Brain microvascular endothelial cell (primary cell): Measurements from ENCODE around the gene EFEMP1.

Experiments
- DNase-seq: peaks from one replicate; pipeline ENCODE4 v3.0.0-alpha.2; 2020
- H3K27ac ChIP-seq: fragments of 250-450 bp; sonication (Bioruptor Pico); 2 replicates; pipeline ENCODE4 v1.5.1; 2020; ENCODE audit warnings: mild to moderate bottlenecking, moderate library complexity
- H3K27me3 ChIP-seq: fragments of 250-450 bp; sonication (Bioruptor Pico); replicated peaks from 2 replicates; pipeline ENCODE4 v1.5.1; 2020; ENCODE audit warnings: mild to moderate bottlenecking
- H3K36me3 ChIP-seq: fragments of 250-450 bp; sonication (Bioruptor Pico); replicated peaks from 2 replicates; pipeline ENCODE4 v1.5.1; 2020; ENCODE audit warnings: mild to moderate bottlenecking
- H3K4me3 ChIP-seq: 2 replicates; pipeline ENCODE4 v1.5.1; 2011; ENCODE audit warnings: low read depth, mild to moderate bottlenecking, control low read depth, low read length, moderate library complexity
- in situ Hi-C: cut with HindIII; loops from 2 replicates; pipeline ENCODE4 v1.10.0; 2017; ENCODE audit warnings: low sequenced_read_pairs, low pct_ligation_motif_present
- TF ChIP-seq, protein P1 (sequence below): IDR thresholded peaks from 2 replicates; pipeline ENCODE4 v1.5.1; 2011; ENCODE audit warnings: low read depth, mild to moderate bottlenecking, moderate library complexity, low read length, control low read depth, inconsistent platforms; ENCODE audit errors: missing control alignments

Gene EFEMP1

DNA sequence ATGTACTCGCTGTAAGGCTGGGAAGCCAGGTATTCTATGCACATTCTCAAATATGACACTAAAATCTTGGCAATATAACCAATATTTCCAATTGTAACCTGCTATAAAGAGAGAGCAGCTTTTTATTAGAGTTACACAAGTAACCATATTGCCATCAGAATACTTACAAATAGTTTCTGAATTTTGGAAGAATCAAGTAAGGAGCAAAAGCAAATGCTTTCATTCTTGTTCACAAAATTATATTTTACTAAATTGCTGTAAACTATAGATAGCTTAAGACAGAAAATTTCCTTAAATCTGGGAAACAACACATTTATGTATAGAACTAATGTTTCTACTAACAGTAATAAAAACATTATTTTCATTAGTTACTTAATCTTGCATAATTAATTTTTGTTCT is 77.2 kb downstream of the EFEMP1 start:
- H3K36me3 ChIP-seq = no peaks in the 10 kb centered on the region
- no peaks in the 10 kb centered on the region for H3K27me3 ChIP-seq
- in situ Hi-C loops = no loop called here
- H3K27ac ChIP-seq = no peak overlapping the region
- TF ChIP-seq, protein P1, sequence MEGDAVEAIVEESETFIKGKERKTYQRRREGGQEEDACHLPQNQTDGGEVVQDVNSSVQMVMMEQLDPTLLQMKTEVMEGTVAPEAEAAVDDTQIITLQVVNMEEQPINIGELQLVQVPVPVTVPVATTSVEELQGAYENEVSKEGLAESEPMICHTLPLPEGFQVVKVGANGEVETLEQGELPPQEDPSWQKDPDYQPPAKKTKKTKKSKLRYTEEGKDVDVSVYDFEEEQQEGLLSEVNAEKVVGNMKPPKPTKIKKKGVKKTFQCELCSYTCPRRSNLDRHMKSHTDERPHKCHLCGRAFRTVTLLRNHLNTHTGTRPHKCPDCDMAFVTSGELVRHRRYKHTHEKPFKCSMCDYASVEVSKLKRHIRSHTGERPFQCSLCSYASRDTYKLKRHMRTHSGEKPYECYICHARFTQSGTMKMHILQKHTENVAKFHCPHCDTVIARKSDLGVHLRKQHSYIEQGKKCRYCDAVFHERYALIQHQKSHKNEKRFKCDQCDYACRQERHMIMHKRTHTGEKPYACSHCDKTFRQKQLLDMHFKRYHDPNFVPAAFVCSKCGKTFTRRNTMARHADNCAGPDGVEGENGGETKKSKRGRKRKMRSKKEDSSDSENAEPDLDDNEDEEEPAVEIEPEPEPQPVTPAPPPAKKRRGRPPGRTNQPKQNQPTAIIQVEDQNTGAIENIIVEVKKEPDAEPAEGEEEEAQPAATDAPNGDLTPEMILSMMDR = no peak
- DNase-seq = no peak
- H3K4me3 ChIP-seq = no peak overlapping the region

DNA sequence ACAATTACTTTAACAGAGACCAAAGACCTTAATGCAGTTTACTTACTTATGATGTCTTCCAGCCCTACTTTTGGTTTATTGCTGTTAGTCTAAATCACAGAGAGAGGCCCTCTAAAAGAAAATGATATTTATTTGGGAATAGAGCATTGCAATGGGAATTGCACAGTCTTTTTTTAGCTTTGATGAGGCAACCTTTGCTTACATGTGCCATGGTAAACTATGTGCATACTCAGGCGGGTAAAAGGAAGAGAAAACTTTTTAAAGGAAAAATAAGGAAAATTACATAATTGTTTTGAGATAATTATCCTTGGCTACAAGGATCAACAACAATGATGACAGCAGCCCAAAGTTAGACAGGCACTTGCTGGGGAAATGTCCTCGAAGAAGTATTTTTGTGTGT is 78.6 kb downstream of the EFEMP1 start:
- Histone ChIP-seq H3K36me3 (no peaks in the 10 kb centered on the region), H3K27ac (no peak overlapping the region), H3K27me3 (no peaks in the 10 kb centered on the region), H3K4me3 (no peak overlapping the region)
- in situ Hi-C loops = no loop called here
- DNase-seq = no peak
- TF ChIP-seq, protein P1 = no peak

DNA sequence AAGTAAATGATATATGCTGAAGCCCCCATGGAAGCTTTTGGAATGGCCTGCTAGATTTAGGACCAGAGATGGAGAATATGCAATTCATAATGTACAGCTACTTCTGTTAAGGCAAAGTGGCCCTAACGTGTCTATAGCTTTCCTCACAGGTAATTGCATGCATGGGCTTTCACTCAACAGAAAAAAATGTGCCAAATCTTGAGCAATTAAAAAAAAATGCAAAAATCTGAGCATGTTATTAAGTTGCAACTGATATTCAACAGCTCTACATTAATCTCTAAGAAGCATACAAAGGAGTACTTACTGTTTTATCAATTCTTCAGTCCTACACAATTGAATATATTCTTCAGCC is 79.6 kb downstream of the EFEMP1 start:
- in situ Hi-C loops = no loop called here
- Histone ChIP-seq H3K27me3 (no peaks in the 10 kb centered on the region), H3K4me3 (no peak overlapping the region), H3K27ac (no peak overlapping the region), H3K36me3 (no peaks in the 10 kb centered on the region)
- TF ChIP-seq, protein P1 = no peak
- DNase-seq = no peak

DNA sequence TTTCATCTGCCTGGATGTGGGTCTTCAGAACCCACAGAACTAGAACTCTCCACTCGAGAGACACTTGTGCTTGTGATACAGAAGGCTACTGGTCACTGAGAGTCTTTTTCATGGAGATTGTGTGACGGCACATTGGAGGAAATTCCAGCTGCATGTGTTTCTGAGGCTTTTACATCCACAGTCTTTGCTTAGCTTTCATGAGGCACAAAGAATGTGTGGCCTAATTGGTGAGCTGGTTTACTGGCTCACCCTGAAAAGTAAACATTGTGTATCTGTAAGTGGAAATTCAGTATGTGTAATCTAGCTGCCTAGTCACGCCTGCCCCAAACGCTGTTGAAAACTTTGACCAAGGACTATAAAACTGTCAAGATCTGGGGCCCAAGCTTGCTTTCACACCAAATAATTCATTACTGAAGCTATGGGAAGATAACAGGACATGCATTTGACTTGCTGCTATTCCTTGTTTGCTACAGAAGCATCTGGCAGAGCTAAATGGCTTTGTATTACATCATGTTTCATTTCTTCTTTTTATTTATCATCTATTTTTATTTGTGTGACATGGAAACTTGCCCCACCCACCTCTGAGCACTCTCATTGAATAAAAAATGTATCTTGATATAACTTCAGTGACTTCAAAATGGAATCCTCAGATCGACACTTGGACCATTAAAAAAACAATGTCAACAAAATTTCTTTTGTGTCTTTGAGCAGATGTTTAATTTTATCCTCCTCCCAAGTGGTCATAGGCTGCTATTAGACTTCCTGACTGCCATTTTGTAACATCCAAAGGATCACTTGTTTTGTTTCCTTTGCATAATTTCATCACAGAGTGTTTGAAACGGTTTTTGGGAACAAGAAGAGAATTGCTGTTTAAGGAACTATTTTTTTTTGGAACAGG is 80.2 kb downstream of the EFEMP1 start:
- TF ChIP-seq, protein P1 = no peak
- peak overlapping the region; percentile 51 for H3K27ac ChIP-seq
- H3K27me3 ChIP-seq = no peaks in the 10 kb centered on the region

DNA sequence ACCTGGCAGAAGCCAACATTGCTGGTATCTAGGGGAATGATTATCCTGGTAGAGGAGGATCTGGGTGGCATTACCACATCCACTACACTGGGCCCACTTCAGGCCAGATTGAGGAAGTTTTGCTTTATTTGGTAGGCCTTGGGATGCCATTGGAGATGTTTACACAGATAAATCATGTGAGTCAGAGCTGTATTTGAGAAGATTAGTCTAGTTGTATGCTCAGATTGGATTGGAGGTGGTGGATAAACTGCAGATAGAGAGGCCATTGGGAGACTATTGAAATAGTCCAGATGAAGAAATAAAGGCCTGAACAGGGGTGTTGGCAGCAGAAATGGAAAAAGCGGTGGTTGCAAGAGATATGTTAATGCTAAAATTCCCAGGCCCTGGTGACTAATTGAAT is 81.5 kb downstream of the EFEMP1 start:
- TF ChIP-seq, protein P1 = no peak
- H3K27ac ChIP-seq = no peak overlapping the region

More for the DNA sequence above, 80.2 kb downstream of the EFEMP1 start:
- Histone ChIP-seq H3K4me3 (no peak overlapping the region), H3K36me3 (no peaks in the 10 kb centered on the region)
- in situ Hi-C loops = no loop called here
- peak; percentile 83 for DNase-seq

DNA sequence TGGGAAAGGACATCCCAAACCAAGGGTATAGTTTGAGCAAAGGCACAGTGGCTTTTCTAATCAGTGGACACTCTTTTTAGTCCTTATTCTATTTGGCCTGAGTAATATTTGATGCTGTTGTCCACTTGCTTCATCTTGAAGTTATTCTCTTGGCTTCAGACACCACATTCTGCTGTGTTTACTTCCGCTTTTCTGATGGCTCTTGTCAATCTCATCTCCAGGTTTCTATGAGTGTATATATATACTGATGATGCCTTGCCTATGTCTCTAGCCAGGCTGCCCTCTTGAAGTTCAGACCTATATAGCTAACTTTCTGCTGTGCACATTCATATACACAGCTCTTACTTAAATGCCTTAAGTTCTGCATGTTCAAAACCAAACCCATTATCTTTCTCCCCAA is 83.1 kb downstream of the EFEMP1 start:
- no peak for DNase-seq
- H3K36me3 ChIP-seq = no peaks in the 10 kb centered on the region
- no peaks in the 10 kb centered on the region for H3K27me3 ChIP-seq
- H3K27ac ChIP-seq = no peak overlapping the region
- TF ChIP-seq, protein P1 = no peak
- no peak overlapping the region for H3K4me3 ChIP-seq
- in situ Hi-C loops = no loop called here

More for the DNA sequence above, 81.5 kb downstream of the EFEMP1 start:
- H3K4me3 ChIP-seq = no peak overlapping the region
- H3K27me3 ChIP-seq = no peaks in the 10 kb centered on the region
- in situ Hi-C loops = no loop called here
- no peaks in the 10 kb centered on the region for H3K36me3 ChIP-seq
- DNase-seq = no peak
